22Rv1 (cell line): ENCODE data around the gene ACP6.

Experiments used
- ZFX ChIP-seq: fragments of 450-650 bp; IDR thresholded peaks from 2 replicates; pipeline ENCODE4 v1.6.1; 2017; ENCODE audit warnings: antibody characterized with exemption, borderline replicate concordance
- TF ChIP-seq, protein P1 (sequence below): fragments of 450-650 bp; IDR thresholded peaks from 2 replicates; pipeline ENCODE4 v1.5.1; 2017; ENCODE audit warnings: mild to moderate bottlenecking

DNA sequence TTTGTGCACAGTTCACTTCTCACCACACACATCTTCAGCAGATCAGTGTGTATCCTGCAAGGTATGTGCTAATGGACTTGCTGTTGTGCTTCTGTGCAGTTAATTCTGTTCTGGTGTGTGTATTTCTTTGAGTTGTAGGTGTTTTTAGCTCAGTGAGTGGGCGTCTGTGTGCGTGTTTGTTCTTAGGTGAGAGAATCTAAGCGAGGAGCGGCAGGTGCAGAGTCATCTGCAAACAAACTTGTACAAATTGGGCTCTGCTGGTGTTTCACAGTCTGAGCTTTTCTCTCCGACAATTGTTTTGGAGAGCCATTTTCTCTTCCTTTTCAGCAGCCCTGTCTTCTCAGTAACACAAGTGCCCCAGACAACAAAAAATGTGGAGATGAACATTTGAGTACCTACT lies 43.6 kb downstream of the ACP6 start:
- TF ChIP-seq, protein P1, sequence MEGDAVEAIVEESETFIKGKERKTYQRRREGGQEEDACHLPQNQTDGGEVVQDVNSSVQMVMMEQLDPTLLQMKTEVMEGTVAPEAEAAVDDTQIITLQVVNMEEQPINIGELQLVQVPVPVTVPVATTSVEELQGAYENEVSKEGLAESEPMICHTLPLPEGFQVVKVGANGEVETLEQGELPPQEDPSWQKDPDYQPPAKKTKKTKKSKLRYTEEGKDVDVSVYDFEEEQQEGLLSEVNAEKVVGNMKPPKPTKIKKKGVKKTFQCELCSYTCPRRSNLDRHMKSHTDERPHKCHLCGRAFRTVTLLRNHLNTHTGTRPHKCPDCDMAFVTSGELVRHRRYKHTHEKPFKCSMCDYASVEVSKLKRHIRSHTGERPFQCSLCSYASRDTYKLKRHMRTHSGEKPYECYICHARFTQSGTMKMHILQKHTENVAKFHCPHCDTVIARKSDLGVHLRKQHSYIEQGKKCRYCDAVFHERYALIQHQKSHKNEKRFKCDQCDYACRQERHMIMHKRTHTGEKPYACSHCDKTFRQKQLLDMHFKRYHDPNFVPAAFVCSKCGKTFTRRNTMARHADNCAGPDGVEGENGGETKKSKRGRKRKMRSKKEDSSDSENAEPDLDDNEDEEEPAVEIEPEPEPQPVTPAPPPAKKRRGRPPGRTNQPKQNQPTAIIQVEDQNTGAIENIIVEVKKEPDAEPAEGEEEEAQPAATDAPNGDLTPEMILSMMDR, result no peak
- no peak for TF ChIP-seq ZFX
